Ramos (cell line): ENCODE results near the gene AKR7A2.

Experiments
- in situ Hi-C: fragments of 300-500 bp; cut with MboI; formaldehyde crosslinking; loops from one replicate; pipeline ENCODE4 v1.14.3; 2022; ENCODE audit warnings: low sequenced_read_pairs; ENCODE audit not compliant: unreplicated experiment

Gene AKR7A2

GRCh38 chr1:19344372-19344810 lies 32.4 kb upstream of the AKR7A2 start:
- in situ Hi-C loops: loop anchor here (5.0 kb wide), 1 partner anchor 238 kb away; no protein-coding TSS in a partner anchor

- in situ Hi-C loops: loop anchor here (5.0 kb wide), 1 partner anchor 239 kb away; no protein-coding TSS in a partner anchor
Observed at GRCh38 chr1:19343617-19344350, 31.8 kb upstream of the AKR7A2 start.

GRCh38 chr1:19342894-19343616 lies 31.1 kb upstream of the AKR7A2 start:
- in situ Hi-C loops: loop anchor here (5.0 kb wide), 1 partner anchor 239 kb away; no protein-coding TSS in a partner anchor

GRCh38 chr1:19342062-19342750 lies 30.3 kb upstream of the AKR7A2 start:
- in situ Hi-C loops: loop anchor here (5.0 kb wide), 1 partner anchor 240 kb away; no protein-coding TSS in a partner anchor

- in situ Hi-C loops: loop anchor here (5.0 kb wide), 1 partner anchor 241 kb away; no protein-coding TSS in a partner anchor
Observed at GRCh38 chr1:19341201-19342061, 29.5 kb upstream of the AKR7A2 start.

- in situ Hi-C loops: loop anchor here (5.0 kb wide), 1 partner anchor 242 kb away; no protein-coding TSS in a partner anchor
Observed at GRCh38 chr1:19340387-19340937, 28.5 kb upstream of the AKR7A2 start.

GRCh38 chr1:19339214-19339861 lies 27.4 kb upstream of the AKR7A2 start:
- in situ Hi-C loops: no loop called here

GRCh38 chr1:19338323-19338762 lies 26.4 kb upstream of the AKR7A2 start:
- in situ Hi-C loops: no loop called here

- in situ Hi-C loops: no loop called here
Observed at GRCh38 chr1:19337289-19337688, 25.3 kb upstream of the AKR7A2 start.

GRCh38 chr1:19336543-19336942 lies 24.6 kb upstream of the AKR7A2 start:
- in situ Hi-C loops: no loop called here

- in situ Hi-C loops: no loop called here
Observed at GRCh38 chr1:19333587-19334354, 21.8 kb upstream of the AKR7A2 start.

- in situ Hi-C loops: no loop called here
Observed at GRCh38 chr1:19332832-19333231, 20.9 kb upstream of the AKR7A2 start.

GRCh38 chr1:19331262-19331878 lies 19.4 kb upstream of the AKR7A2 start:
- in situ Hi-C loops: no loop called here

- in situ Hi-C loops: no loop called here
Observed at GRCh38 chr1:19330449-19331135, 18.6 kb upstream of the AKR7A2 start.

- in situ Hi-C loops: no loop called here
Observed at GRCh38 chr1:19329611-19330010, 17.7 kb upstream of the AKR7A2 start.

- in situ Hi-C loops: no loop called here
Observed at GRCh38 chr1:19329188-19329587, 17.2 kb upstream of the AKR7A2 start.

- in situ Hi-C loops: no loop called here
Observed at GRCh38 chr1:19328486-19328885, 16.5 kb upstream of the AKR7A2 start.
